HUES48 (cell line): ENCODE measurements around the gene SYNJ2.

ENCODE experiments used
- H3K27ac ChIP-seq: one replicate; pipeline ENCODE4 v1.7.0; 2013; ENCODE audit warnings: low read depth, low read length, inconsistent platforms
- H3K27me3 ChIP-seq: 2 replicates; pipeline ENCODE4 v1.6.1; 2013; ENCODE audit warnings: mild to moderate bottlenecking, low read length; ENCODE audit not compliant: control insufficient read depth, insufficient read depth
- H3K36me3 ChIP-seq: 2 replicates; pipeline ENCODE4 v1.6.1; 2013; ENCODE audit warnings: low read length; ENCODE audit not compliant: control insufficient read depth, insufficient read depth
- H3K4me1 ChIP-seq: 2 replicates; pipeline ENCODE4 v1.6.1; 2013; ENCODE audit warnings: mild to moderate bottlenecking, low read length; ENCODE audit not compliant: control insufficient read depth, insufficient read depth
- H3K4me3 ChIP-seq: 2 replicates; pipeline ENCODE4 v1.5.1; 2013; ENCODE audit warnings: mild to moderate bottlenecking, low read depth, low read length
- H3K9ac ChIP-seq: 2 replicates; pipeline ENCODE4 v1.6.1; 2013; ENCODE audit warnings: mild to moderate bottlenecking, low read depth, low read length, moderate library complexity
- H3K9me3 ChIP-seq: 2 replicates; pipeline ENCODE4 v1.6.1; 2013; ENCODE audit warnings: low read length; ENCODE audit not compliant: control insufficient read depth, insufficient read depth

Gene SYNJ2

GRCh38 chr6:158033077-158033750 lies 51.6 kb downstream of the SYNJ2 start:
- Histone ChIP-seq H3K36me3 (no peaks in the 10 kb centered on the region), H3K9me3 (no peaks in the 10 kb centered on the region), H3K9ac (no peak overlapping the region), H3K4me3 (no peak overlapping the region), H3K27ac (no peak overlapping the region), H3K4me1 (no peaks in the 10 kb centered on the region), H3K27me3 (no peaks in the 10 kb centered on the region)

DNA sequence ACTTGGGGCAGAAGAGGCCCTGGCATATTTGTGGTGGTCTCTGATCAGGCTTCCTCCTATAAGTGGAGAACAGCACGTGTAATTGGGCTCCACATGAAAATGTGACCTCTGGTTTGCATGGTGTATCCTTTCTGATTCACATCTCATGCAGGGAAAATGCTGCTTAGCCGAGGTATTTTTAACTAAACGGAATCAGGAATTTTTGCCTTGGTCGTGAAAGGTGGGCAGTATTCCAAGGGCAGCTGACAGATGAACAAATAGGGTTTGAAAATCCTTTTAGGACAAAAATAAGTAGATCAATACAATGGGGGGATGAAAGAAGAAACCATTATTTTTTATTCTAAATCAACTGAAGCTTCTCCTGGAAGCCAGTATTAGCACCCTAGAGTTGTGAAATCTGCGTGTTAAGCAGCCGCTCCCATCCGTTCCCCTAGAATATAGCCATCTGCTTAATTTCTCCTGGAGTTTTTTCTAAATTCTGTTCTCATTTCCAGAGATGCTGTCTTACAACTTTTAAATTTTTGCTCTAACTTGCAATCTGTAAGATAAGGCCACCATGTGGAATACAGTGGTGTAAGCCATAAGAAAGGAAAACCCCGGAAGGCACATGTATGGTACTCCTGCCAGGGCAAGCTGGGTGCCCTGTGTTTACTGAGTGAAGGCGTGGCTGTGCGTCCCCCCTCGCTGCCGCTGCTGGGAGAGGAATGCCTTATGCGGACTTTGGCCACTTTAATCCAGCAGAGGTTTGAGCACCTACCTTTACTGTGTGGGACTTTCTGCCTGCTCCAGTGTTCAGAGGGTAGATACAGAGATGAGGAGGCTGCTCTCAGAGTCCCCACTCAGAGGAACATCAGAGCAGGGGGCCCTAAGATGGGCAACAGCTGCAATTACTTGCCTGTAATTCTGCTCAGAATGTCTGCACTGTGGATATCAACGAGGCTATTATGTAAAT lies 52.4 kb downstream of the SYNJ2 start:
- H3K36me3 ChIP-seq = no peaks in the 10 kb centered on the region
- H3K4me1 ChIP-seq = no peaks in the 10 kb centered on the region
- H3K27ac ChIP-seq = no peak overlapping the region
- H3K9me3 ChIP-seq = no peaks in the 10 kb centered on the region
- H3K9ac ChIP-seq = no peak overlapping the region
- H3K27me3 ChIP-seq = no peaks in the 10 kb centered on the region
- no peak overlapping the region for H3K4me3 ChIP-seq

- H3K4me1 ChIP-seq = 0 out of 2 replicates have a peak, but pooled peaks cover 2% of the 10 kb centered on the region
- H3K4me3 ChIP-seq = no peak overlapping the region
- no peaks in the 10 kb centered on the region for H3K36me3 ChIP-seq
- H3K27me3 ChIP-seq = no peaks in the 10 kb centered on the region
- no peak overlapping the region for H3K9ac ChIP-seq
- H3K9me3 ChIP-seq = no peaks in the 10 kb centered on the region
- H3K27ac ChIP-seq = no peak overlapping the region
Measured at GRCh38 chr6:158036261-158036660, 54.6 kb downstream of the SYNJ2 start.

DNA sequence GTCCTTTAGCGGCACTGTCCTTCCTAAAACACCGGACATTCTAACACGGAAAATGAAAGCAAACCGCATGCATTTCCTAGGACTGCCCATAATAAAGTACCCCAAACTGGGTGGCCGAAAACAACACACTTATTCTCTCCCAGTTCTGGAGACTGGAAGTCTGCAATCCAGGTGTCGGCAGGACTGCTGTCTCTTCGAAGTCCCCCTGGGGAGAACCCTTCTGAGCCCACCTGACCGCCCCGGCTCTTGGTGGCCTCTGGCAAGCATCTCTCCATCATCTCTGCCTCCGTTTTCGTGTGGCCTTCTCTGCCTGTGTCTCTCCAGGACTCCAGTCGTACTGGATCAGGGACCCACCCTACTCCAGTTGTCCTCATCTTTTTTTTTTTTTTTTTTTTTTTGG lies 55.4 kb downstream of the SYNJ2 start:
- H3K9me3 ChIP-seq = no peaks in the 10 kb centered on the region
- H3K9ac ChIP-seq = no peak overlapping the region
- no peak overlapping the region for H3K27ac ChIP-seq
- H3K4me1 ChIP-seq = 0 out of 2 replicates have a peak, but pooled peaks cover 2% of the 10 kb centered on the region
- H3K4me3 ChIP-seq = no peak overlapping the region
- no peaks in the 10 kb centered on the region for H3K27me3 ChIP-seq
- H3K36me3 ChIP-seq = no peaks in the 10 kb centered on the region

DNA sequence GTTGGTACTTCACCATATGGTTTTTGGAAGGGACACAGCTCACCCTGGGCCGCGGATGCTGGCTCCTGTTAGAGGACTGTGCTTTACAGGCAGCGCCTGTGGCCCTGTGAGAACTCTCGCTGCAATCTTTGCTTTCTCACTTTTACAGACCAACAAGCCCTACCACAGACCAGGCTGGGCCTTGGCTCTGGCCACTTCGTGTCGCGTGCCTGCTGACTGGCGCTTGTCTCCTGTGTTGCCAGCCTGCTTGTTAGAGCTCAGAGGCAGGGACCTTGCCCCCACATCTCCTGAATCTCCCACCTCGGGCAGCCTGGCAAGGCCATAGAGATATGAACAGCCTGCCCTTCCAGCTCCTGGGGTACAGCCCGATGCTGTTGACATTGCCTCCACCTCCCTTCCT lies 56.1 kb downstream of the SYNJ2 start:
- H3K27ac ChIP-seq = no peak overlapping the region
- H3K9ac ChIP-seq = no peak overlapping the region
- no peaks in the 10 kb centered on the region for H3K27me3 ChIP-seq
- H3K4me1 ChIP-seq = 0 out of 2 replicates have a peak, but pooled peaks cover 2% of the 10 kb centered on the region
- H3K36me3 ChIP-seq = no peaks in the 10 kb centered on the region
- H3K9me3 ChIP-seq = no peaks in the 10 kb centered on the region
- H3K4me3 ChIP-seq = no peak overlapping the region

- Histone ChIP-seq H3K36me3 (0 out of 2 replicates have a peak, but pooled peaks cover 5% of the 10 kb centered on the region), H3K27me3 (no peaks in the 10 kb centered on the region)
Measured at GRCh38 chr6:158038291-158039177, 56.9 kb downstream of the SYNJ2 start.

GRCh38 chr6:158039178-158039557 lies 57.5 kb downstream of the SYNJ2 start:
- no peak overlapping the region for H3K9ac ChIP-seq

More at GRCh38 chr6:158038291-158039177, 56.9 kb downstream of the SYNJ2 start:
- H3K4me3 ChIP-seq = no peak overlapping the region
- H3K4me1 ChIP-seq = 0 out of 2 replicates have a peak, but pooled peaks cover 2% of the 10 kb centered on the region
- no peak overlapping the region for H3K9ac ChIP-seq
- H3K9me3 ChIP-seq = no peaks in the 10 kb centered on the region
- no peak overlapping the region for H3K27ac ChIP-seq

GRCh38 chr6:158039571-158040050 lies 57.9 kb downstream of the SYNJ2 start:
- H3K4me3 ChIP-seq = no peak overlapping the region
- no peaks in the 10 kb centered on the region for H3K27me3 ChIP-seq
- H3K36me3 ChIP-seq = peaks cover 9% of the 10 kb centered on the region; the same call in 1 of the 2 replicates
- no peak overlapping the region for H3K9ac ChIP-seq
- 0 out of 2 replicates have a peak, but pooled peaks cover 2% of the 10 kb centered on the region for H3K4me1 ChIP-seq
- peak overlapping the region; percentile 67 for H3K27ac ChIP-seq
- H3K9me3 ChIP-seq = no peaks in the 10 kb centered on the region

More at GRCh38 chr6:158039178-158039557, 57.5 kb downstream of the SYNJ2 start:
- Histone ChIP-seq H3K27me3 (no peaks in the 10 kb centered on the region), H3K36me3 (0 out of 2 replicates have a peak, but pooled peaks cover 6% of the 10 kb centered on the region), H3K27ac (peak overlapping the region; percentile 67), H3K4me1 (0 out of 2 replicates have a peak, but pooled peaks cover 2% of the 10 kb centered on the region), H3K4me3 (no peak overlapping the region), H3K9me3 (no peaks in the 10 kb centered on the region)

- Histone ChIP-seq H3K36me3 (peaks cover 10% of the 10 kb centered on the region; the same call in 1 of the 2 replicates), H3K4me3 (no peak overlapping the region), H3K27me3 (no peaks in the 10 kb centered on the region), H3K9ac (no peak overlapping the region), H3K27ac (peak overlapping the region; percentile 67), H3K9me3 (no peaks in the 10 kb centered on the region), H3K4me1 (0 out of 2 replicates have a peak, but pooled peaks cover 2% of the 10 kb centered on the region)
Measured at GRCh38 chr6:158040051-158040803, 58.6 kb downstream of the SYNJ2 start.
